T-helper 22 cell (primary cell): ENCODE measurements around the gene PCCA.
"Not testable (repeated sequence)": the region's sequence is repeated elsewhere in the genome, so short reads cannot be mapped to it uniquely, and the experiment has no call there.

Source experiments
- DNase-seq: peaks from one replicate; pipeline ENCODE4 v3.0.0-alpha.2; 2020; ENCODE audit warnings: low read depth

Gene PCCA

DNA sequence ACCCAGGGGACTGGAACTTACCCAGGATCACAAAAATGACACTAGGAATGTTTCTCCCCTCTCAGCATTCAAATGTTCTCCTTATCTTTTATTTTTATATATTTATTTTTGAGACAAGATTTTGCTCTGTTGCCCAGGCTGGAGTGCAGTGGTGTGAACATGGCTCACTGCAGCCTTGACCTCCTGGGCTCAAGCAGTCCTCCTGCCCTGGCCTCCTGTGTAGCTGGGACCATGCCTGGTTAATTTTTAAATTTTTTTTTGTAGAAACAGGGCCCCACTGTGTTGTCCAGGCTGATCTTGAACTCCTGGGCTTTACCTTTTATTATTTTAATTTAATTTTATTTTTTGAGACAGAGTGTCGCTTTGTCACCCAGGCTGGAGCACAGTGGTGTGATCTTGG lies 108.2 kb downstream of the PCCA start:
- DNase-seq, result no peak

DNA sequence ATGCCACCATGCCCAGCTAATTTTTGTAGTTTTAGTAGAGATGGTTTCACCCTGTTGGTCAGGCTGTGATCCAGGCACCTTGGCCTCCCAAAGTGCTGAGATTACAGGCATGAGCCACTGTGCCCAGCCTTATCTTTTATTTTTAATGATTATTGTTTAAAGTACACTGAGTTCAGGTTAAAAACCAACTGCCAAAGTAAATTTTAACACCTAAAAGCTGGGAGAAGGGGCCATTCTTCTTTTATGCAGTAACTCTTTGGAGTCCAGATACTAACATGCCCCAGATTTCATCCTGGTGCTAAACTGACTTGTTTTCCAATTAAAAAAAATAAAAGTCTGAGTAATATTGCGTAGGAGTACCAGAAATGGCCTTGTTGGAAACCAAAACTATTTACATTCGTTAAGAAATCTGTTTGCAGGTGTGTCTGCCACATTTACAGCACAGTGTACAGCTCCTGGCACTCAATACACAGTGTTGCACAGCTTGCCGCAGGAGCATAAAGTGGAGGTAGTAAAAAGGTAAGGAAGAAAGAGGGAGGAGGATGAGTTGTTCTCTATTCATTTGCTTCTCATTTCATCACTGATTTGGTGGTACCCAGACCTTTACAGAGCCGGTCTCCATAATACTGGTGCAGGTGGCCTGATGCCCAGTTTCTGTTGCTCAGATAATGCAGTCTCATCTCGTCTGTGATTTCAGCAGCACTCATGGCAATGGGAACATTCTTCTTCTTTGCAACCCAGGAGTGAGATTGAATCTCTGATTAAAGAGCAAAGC lies 108.9 kb downstream of the PCCA start:
- no peak for DNase-seq

DNA sequence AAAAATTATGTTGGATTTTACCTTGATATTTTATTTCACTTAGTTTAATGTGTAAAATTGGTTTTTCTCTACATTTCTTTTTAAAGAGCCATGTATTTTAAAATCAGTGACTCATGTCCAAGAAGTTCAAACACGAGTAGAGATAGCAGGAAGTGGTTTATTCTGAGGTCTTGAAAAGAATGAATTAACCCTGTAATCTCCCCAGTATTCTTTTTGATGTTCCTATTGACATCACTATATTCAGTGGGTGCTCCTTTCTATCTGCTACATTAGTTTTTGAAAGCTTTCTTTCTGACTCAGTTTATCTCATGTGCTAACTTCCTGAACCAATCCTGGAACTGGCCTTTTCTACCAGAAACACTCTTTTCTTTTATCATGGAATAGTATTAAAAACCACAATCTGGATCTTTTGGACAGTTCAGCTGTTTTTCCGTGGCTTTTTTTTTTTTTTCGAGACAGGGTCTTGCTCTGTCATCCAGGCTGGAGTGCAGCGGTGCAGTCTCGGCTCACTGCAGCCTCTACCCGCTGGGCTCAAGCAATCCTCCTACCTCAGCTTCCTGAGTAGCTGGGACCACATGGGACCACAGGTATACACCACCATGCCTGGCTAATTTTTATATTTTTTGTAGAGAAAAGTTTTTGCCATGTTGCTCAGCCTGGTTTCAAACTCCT lies 114.9 kb downstream of the PCCA start:
- no peak for DNase-seq

DNA sequence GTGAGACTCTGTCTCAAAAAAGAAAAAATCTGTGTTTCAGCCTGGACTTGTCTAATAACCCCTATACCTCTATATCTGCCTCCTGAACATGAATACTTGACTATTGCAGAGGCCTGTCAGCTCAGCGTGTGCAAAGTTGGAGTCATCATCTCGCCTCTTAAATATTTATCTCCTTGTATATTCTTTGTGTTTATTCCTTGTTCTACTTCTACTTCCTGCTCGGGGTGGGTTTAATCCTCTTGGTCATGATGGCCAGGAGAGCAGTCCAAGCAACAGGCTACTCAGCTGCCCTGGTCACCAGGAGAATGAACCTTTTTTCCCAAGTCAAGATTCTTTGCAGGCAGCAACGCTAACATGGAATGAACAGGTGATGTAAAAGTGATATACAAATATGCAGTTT lies 119.1 kb downstream of the PCCA start:
- no peak for DNase-seq

DNA sequence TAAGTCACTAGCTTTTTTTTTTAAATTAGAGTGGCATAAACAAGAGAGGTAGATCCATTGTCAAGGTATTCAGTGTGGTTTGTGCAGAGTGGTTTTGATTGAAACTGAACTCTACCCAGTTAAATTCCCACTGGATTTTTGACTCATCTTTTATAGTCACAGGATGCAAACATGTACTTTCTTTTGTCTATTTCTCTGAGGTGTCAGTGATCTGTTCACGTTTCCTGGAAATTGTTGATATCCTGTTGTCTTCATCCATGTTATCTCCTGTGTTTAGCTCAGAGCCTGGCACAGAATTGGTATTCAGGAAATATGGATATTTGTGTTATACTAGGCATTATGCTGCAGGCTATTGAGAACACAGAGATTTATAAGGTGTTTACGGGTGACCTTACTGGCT lies 119.7 kb downstream of the PCCA start:
- no peak for DNase-seq

DNA sequence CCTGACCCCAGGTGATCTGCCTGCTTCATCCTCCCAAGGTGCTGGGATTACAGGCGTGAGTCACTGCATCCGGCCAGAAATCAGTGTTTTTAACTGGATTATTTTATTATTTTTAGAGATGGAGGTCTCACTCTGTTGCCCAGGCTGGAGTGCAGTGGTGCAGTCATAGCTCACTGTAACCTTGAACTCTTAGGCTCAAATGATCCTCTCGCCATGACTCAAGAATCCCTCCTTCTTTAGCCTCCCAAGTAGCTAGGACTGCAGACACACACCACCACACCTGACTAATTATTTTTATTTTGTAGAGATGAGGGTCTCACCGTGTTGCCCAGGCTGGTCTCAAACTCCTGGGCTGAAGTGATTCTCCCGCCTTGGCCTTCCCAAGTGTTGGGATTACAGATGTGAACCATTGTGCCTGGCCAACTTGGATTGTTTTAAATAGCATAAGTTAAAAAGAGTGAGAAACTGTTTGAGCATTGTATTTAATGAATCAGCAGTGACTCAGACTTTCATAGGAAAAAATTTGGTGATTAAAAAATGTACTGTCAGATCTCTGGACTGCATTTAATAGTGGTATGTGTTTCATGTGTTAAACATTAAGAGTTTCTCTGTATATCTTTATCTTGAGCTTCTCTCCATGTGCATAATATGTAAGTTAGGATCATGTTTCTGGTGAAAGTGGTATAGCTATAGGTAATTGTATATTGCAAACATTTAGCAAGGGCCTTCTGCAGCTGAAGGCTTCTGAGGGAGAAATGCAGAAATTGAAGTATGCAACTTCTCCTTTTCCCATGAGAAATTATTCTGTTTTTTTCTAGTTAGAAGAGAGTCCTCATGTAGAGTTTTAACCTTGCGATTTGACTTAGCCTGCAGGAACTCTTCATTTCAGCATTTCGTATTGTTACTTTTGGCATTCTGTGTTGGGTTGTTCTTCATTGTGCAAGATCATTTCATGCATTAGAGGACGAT lies 121.2 kb downstream of the PCCA start:
- no peak for DNase-seq

DNA sequence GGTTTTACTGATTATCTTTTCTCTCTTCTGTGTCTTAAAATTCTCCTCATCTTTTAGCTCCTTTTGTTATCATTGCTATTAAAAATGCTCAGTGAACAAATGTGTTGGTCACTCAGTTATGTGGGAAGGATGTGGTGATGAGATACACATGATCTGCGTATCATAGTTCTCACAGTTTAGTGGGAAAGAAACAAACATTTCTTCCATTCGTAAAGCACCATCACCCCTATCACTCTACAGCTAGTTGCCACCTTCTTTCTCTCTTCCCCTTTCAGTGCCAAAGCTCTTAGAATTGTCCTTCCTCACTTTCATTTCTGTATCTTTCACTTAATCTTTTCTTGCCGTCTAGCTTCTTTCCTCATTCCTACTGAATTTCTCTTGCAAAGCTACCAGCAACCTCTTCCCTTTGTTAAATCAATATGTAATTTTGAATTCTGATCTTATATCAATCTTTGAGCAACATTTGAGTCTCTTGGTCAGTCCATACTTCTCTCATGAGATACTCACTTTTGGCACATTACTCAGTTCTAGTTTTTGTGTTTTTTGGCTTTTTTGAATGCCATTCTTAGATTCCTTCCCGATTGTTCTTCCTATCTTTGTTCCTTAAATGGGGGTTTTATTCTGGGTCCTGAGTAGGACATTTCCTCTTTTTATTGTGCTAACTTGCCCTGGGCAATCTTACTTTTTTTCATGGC lies 122.3 kb downstream of the PCCA start:
- no peak for DNase-seq

DNA sequence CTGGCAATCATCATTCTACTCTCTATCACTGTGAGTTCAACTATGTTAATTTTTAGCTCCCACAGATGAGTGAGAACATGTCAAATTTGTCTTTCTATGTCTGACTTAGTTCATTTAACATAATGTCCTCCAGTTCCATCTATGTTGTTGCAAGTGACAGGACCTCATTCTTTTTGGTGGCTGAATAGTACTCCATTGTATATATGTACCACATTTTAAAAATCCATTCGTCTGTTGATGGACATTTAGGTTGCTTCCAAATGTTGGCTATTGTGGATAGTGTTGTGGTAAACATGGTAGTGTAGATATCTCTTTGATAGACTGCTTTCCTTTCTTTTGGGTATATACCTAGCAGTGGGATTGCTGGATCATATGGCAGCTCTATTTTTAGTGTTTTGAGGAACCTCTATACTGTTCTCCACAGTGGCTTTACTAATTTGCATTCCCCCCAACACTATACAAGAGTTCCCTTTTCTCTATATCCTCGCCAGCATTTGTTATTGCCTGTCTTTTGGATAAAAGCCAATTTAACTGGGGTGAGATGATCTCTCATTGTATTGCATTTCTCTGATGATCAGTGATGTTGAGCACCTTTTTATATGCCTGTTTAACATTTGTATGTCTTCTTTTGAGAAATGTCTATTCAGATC lies 124.1 kb downstream of the PCCA start:
- no peak for DNase-seq

DNA sequence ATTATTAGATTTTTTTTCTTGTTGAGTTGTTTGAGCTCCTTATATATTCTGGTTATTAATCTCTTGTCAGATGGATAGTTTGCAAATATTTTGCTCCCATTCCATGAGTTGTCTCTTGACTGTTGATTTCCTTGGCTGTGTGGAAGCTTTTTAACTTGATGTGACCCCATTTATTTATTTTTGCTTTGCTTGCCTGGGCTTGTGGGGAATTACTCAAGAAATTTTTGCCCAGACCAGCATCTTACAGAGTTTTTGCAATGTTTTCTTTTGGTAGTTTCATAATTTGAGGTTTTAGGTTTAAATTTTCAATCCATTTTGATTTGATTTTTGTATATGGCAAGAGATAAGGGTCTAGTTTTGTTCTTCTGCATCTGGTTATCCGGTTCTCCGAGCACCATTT lies 124.7 kb downstream of the PCCA start:
- no peak for DNase-seq

DNA sequence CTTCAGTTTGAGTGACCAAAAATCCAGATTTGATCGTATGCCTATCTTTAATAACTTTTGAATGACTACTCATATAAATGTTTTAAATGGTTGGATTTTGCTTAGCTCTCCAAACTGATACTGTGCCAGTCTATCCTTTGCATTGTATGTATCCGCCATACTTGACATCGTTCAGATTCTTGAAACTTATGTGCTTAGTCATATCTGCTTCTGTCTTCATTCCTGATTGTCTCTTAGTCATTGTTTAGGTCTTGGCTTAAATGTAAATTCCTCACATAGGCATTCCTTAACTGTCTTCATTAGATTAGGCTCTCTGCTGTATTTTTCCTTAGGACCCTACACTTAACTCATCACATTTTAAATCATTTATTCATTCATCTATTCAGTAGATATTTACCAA lies 126.0 kb downstream of the PCCA start:
- no peak for DNase-seq

DNA sequence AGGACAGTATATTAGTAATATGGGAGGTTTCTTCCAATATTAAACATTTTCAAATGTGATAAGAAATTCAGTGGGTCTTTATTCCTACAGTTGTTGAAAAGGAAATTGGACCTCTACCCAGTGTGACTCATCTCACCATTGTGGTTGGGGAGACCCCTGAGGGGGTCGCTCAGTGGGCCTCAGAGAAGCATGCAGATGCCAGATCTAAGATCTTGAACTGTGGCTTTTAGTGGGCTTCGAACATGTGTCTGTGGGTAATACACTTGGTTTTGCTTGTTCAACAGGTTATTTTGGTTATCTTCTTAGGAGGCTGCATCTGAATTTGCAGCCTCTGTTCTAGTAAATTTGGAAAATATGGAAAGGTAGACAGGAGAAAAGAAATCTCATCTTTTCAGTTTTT lies 132.3 kb downstream of the PCCA start:
- DNase-seq, result no peak

DNA sequence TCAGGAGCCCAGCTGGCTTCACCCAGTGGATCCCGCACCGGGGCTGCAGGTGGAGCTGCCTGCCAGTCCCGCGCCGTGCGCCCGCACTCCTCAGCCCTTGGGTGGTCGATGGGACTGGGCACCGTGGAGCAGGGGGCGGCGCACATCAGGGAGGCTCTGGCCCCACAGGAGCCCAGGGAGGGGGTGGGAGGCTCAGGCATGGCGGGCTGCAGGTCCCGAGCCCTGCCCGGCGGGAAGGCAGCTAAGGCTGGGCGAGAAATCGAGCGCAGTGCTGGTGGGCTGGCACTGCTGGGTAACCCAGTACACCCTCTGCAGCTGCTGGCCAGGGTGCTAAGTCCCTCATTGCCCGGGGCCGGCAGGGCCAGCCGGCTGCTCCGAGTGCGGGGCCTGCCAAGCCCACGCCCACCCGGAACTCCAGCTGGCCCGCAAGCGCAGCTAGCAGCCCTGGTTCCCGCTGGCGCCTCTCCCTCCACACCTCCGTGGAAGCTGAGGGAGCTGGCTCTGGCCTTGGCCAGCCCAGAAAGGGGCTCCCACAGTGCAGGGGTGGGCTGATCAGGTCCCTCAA lies 135.2 kb downstream of the PCCA start:
- not testable (repeated sequence) for DNase-seq

DNA sequence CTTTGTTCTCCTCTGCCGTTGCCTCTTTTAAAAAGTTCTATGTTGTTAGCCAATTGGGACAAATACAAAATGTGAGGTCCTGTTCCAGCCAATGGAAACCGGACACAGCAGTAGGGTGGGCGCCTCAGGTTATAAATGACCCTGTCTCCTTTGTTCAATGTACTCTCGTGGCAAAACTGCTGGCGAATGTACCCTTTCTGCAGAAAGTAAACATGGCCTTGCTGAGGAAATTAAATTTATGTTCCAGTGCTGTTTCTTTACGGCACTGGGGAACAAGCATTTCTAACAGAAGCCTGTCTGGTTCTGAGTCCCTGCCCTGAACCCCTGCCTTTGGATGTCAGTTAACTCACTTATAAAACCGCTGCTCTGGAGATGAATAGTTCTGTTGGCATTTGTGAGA lies 140.7 kb downstream of the PCCA start:
- no peak for DNase-seq

DNA sequence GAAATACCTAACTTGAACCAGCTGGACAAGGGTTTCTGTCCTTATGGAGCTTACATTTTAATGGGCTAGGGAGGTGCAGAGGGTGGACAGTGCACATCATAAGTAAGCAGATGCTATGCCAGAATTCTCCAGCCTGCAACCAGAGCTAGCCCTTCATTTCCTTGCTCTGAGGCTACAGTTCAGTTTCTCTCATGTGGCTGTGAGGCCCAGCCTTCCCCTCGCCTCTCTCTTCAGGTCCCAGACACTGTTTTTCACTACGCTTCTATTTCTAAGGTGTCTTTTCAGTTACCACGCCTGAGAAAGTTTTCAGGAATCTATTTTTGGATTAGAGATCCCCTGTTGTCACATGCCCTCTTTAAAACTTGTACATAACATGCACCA lies 141.9 kb downstream of the PCCA start:
- no peak for DNase-seq

DNA sequence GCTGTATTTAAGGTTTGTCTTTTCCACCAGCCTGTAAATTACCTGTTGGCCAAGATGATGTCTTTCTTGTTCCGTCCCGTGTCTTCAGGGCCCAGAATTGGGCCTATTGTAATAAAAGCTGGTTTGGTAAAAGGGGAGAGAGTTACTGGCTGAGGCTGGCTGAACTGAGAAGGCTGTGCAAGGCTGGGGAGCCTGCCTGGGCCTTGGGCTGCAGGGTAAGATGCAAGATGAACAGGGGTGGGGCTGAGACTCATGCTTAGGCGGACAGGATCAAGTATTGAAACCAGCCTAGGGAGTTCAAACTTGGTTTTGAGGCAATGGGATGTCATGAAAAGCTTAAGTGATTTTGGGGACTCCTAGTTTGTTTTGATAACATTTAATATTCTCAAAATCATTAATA lies 142.3 kb downstream of the PCCA start:
- DNase-seq, result no peak

DNA sequence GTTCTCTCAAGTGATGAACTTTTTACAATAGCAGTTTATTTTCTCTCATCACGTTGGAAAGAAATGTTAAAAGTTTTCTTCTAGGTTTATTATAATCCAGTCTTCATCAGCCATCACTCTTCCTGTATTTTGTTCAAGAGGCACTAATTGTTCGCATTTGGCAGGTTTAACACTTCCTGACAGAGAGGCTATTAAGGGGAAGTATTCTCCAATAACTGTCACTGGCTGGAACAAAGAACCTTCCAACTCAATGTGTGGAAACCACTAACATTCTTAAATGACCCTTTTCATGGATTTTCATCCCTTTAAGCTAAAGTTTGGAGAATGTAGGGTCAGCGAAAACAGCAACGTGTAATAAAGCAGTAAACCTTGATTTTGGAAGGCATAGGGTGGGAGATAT lies 145.1 kb downstream of the PCCA start:
- DNase-seq, result no peak

DNA sequence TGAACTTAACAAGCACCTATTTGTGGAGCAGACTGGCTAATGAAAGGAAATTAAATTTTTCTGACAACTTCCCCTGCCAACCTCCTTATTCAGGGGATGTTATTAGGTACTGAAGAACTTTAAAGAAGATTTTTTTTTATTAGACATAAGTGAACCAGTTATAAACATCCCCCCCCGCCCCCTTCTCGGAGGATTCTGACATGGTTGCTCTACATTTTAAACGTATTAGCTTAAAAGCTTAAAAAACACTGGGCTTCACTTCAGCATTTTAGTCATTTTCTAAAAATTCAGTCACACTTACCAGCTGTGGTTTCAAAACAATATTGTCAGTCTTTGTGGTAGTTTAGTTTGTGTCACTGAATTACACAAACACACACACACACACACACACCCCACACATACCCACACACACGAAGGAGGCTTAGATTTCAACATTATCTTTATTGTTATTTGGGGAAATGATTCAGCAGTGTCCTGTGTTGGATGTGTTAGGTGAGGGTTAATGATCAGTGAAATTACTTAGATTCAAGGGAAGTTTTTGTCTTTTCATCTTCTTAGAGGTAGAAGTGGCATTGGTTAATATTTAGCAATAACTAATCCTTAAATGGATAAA lies 145.7 kb downstream of the PCCA start:
- no peak for DNase-seq

DNA sequence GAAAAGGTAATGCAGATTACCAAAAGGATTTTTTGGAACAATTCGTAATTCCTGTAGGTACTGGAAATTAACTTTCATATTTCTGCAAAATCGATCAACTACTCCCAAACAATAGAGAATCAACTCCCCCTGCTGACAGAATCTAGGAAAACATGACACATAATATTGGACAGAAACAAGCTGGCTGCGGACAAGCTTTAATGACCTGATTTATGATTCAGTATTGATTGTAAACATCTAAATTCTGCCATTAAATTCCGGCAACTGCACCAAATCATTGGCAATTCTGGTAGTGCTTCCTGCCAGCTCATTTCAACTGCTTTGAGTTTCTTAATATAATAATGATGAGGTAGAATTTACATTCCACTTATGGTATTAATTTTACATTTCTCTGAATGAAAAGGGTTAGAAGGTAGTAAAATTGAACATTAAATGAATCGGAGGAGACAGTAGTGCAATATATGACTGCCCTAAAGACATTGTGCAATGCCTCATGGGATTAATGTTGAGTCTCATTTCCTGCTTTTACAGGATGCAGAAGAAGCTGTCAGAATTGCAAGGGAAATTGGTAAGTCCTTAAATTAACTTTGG lies 146.5 kb downstream of the PCCA start:
- no peak for DNase-seq

DNA sequence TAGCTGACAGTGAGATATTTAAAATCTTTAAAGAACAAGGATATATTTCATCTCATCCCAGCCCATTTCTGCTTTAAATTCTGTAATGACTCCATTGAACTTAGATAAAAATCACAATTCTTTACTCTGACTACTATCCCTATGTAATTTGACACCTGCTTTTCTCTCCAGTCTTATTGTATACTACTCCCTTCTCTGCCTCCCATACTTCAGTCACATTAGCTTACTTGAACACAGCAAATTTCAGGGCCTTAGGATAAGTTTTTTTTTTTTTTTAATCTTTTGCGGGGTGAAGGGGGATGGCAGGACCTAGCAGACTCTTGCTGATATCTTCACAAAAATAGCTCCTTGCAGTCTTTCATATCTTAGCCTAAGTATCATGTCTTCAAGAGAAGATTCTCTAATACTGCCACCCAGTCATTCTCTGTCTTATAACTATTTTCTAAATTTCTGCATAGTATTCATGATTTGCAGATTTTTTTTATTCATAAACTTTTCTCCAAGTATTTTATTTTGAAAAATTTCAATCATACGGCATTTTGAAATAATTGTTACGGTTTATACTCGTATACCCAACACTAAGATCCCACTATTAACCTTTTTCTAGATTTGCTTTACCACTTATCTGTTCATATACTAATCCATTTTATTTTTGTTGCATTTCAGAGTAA lies 151.4 kb downstream of the PCCA start:
- DNase-seq, result no peak

DNA sequence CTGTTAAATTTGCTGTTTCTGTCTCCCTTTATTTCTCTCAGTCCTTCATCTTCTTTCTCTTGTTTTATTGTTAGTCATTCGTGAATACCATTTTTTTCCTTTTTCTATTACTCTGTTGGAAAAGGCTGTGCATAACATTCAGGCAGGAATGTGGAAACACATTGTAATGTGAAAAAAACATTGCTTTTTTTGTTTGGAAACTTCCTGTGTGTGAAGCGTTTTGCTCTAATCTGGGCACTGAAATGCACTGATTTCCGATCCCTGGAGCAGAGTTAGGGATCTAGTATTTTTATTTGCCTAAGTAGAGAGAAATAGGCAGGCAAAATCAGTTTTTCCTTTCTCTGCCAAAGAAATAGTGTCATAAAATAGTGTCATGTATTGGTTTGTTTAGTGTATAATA lies 155.5 kb downstream of the PCCA start:
- DNase-seq, result no peak
